Fibroblast of skin of back (primary cell): Measurements from ENCODE around the gene FAM114A1. TPM values are rescaled to one million over a fixed set of nuclear protein-coding genes. Genes with fewer than 3 reads are reported as not detected.
A peak's percentile ranks its signal among the peaks of the same experiment; 100 is the strongest.

Experiments used
- DNase-seq: peaks from one replicate; pipeline ENCODE4 v3.0.0-alpha.2; 2013
- polyA plus RNA-seq, 2 experiments: library from polyadenylated mRNA; unstranded; fragments of 120-200 nt; gene quantifications; one replicate each; pipeline ENCODE4 v1.2.1, GENCODE V29; 2013; ENCODE audit not compliant: insufficient read length in 2 of 2

FAM114A1 gene
- 161 TPM for polyA plus RNA-seq (2013, experiment 1 of 2; ENCODE audit: insufficient read length)
- 239 TPM for polyA plus RNA-seq (2013, experiment 2 of 2; ENCODE audit: insufficient read length)

GRCh38 chr4:38867478-38868058, at the start of gene FAM114A1:
Gene FAM114A1 (plus strand): TSS chr4:38867806. CDS start chr4:38878079, 10,273 bp downstream.
- DNase-seq, result peak; percentile 92

- no peak for DNase-seq
Measured at GRCh38 chr4:38818441-38818976, 49.1 kb upstream of the FAM114A1 start.

- peak; percentile 72 for DNase-seq
Measured at GRCh38 chr4:38819569-38819968, 48.0 kb upstream of the FAM114A1 start.

GRCh38 chr4:38820329-38821061, 47.1 kb upstream of the FAM114A1 start:
- no peak for DNase-seq

GRCh38 chr4:38821739-38822138, 45.9 kb upstream of the FAM114A1 start:
- DNase-seq, result peak; percentile 32

GRCh38 chr4:38822748-38823303, 44.8 kb upstream of the FAM114A1 start:
- no peak for DNase-seq

GRCh38 chr4:38823766-38824165, 43.8 kb upstream of the FAM114A1 start:
- no peak for DNase-seq

GRCh38 chr4:38829237-38829636, 38.4 kb upstream of the FAM114A1 start:
- DNase-seq, result no peak

GRCh38 chr4:38831653-38832052, 36.0 kb upstream of the FAM114A1 start:
- DNase-seq, result peak; percentile 67

- no peak for DNase-seq
Measured at GRCh38 chr4:38832206-38832605, 35.4 kb upstream of the FAM114A1 start.

- DNase-seq, result no peak
Measured at GRCh38 chr4:38832624-38833528, 34.7 kb upstream of the FAM114A1 start.

- DNase-seq, result no peak
Measured at GRCh38 chr4:38834570-38834969, 33.0 kb upstream of the FAM114A1 start.

GRCh38 chr4:38837334-38837733, 30.3 kb upstream of the FAM114A1 start:
- DNase-seq, result no peak

GRCh38 chr4:38837849-38838248, 29.8 kb upstream of the FAM114A1 start:
- DNase-seq, result peak; percentile 76

- DNase-seq, result no peak
Measured at GRCh38 chr4:38842994-38843393, 24.6 kb upstream of the FAM114A1 start.

GRCh38 chr4:38846015-38846414, 21.6 kb upstream of the FAM114A1 start:
- no peak for DNase-seq

GRCh38 chr4:38855466-38855865, 12.1 kb upstream of the FAM114A1 start:
- DNase-seq, result no peak

- DNase-seq, result no peak
Measured at GRCh38 chr4:38856046-38856445, 11.6 kb upstream of the FAM114A1 start.

- peak; percentile 51 for DNase-seq
Measured at GRCh38 chr4:38856524-38857337, 10.9 kb upstream of the FAM114A1 start, which contains the start of gene TLR6. Gene TLR6 (minus strand): TSS chr4:38856817. CDS start chr4:38829473, 27,344 bp downstream.

- DNase-seq, result peak; percentile 92
Measured at GRCh38 chr4:38857354-38858096, 10.1 kb upstream of the FAM114A1 start.

- no peak for DNase-seq
Measured at GRCh38 chr4:38858097-38858420, 9.5 kb upstream of the FAM114A1 start.
